BE2C (cell line): ENCODE results near the gene STATH. TPM values are rescaled to one million over a fixed set of nuclear protein-coding genes. Genes with fewer than 3 reads are reported as not detected.

Experiments
- DNase-seq: peaks from one replicate; pipeline ENCODE4 v3.0.0-alpha.2; 2020
- H3K27me3 ChIP-seq: fragments of 250-450 bp; sonication (Bioruptor Pico); 2 replicates; pipeline ENCODE4 v1.5.1; 2020; ENCODE audit warnings: mild to moderate bottlenecking
- H3K36me3 ChIP-seq: fragments of 250-450 bp; sonication (Bioruptor Pico); 2 replicates; pipeline ENCODE4 v1.5.1; 2020; ENCODE audit warnings: mild to moderate bottlenecking
- H3K4me1 ChIP-seq: fragments of 250-450 bp; sonication (Bioruptor Pico); 2 replicates; pipeline ENCODE4 v1.5.1; 2020
- H3K4me3 ChIP-seq: 2 replicates; pipeline ENCODE4 v1.5.1; 2011; ENCODE audit warnings: low read depth, low read length
- H3K9me3 ChIP-seq: fragments of 250-450 bp; sonication (Bioruptor Pico); 2 replicates; pipeline ENCODE4 v1.5.1; 2020
- polyA plus RNA-seq: library from polyadenylated mRNA; unstranded; fragments of >200 nt; gene quantifications from one replicate; pipeline ENCODE4 v1.2.1, GENCODE V29; 2012; ENCODE audit warnings: low read depth, missing spikeins; ENCODE audit not compliant: insufficient read length, insufficient read depth
- TF ChIP-seq, protein P1 (sequence below): IDR thresholded peaks from 2 replicates; pipeline ENCODE4 v1.5.1; 2012; ENCODE audit warnings: mild to moderate bottlenecking, low read depth, low read length

Gene STATH, protein sequence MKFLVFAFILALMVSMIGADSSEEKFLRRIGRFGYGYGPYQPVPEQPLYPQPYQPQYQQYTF
- not detected for polyA plus RNA-seq

DNA sequence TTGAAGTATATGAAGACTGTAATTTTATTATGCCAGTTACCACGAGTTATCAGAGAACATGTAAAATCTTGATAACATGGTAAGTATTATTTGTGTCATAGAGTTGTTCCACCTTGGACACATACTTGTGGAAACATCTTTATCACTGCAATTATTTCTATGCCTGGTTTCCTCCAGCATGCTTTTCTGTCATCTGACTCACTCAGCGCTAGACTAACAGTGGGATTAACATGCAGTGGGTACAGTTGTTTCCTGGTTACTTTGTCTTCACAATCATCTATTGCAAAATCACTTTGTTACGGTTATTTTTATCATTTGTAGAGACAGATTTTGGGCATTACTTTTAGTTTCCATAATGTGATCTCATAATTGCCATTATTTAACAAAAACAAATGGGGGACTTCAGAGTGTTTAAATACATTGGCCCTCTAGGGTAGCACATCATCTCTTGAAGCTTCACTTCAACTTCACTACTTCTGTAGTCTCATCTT, at the start of gene STATH:
Gene STATH, plus strand, starts transcription at position 441 of the 491 bp plus-strand sequence. CDS start 2,472 bp downstream, outside the sequence.
- no peaks in the 10 kb centered on the region for H3K4me1 ChIP-seq
- TF ChIP-seq, protein P1, sequence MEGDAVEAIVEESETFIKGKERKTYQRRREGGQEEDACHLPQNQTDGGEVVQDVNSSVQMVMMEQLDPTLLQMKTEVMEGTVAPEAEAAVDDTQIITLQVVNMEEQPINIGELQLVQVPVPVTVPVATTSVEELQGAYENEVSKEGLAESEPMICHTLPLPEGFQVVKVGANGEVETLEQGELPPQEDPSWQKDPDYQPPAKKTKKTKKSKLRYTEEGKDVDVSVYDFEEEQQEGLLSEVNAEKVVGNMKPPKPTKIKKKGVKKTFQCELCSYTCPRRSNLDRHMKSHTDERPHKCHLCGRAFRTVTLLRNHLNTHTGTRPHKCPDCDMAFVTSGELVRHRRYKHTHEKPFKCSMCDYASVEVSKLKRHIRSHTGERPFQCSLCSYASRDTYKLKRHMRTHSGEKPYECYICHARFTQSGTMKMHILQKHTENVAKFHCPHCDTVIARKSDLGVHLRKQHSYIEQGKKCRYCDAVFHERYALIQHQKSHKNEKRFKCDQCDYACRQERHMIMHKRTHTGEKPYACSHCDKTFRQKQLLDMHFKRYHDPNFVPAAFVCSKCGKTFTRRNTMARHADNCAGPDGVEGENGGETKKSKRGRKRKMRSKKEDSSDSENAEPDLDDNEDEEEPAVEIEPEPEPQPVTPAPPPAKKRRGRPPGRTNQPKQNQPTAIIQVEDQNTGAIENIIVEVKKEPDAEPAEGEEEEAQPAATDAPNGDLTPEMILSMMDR: no peak

DNA sequence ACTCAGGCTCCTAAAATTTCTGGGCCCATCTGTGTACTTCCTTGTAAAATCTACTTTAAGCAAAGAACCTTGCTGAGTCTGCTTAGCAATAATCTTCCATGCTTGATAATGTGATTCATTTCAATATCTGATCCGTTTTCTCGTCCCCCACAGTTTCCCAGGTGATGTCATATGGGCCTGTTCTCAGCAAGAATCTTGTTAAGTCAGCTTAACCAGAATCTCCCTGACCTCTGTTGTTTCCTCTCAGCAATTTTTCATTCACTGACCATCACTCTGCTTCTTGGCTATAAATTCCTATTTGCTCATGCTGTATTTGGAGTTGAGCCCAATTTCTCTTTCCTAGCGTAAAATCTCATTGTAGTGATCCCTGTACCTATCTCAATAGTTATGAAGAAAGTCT, 44.2 kb upstream of the STATH start:
- no peaks in the 10 kb centered on the region for H3K4me1 ChIP-seq
- H3K36me3 ChIP-seq: no peaks in the 10 kb centered on the region
- no peak for DNase-seq
- no peaks in the 10 kb centered on the region for H3K27me3 ChIP-seq
- TF ChIP-seq, protein P1: no peak
- H3K9me3 ChIP-seq: no peaks in the 10 kb centered on the region
- no peak overlapping the region for H3K4me3 ChIP-seq

More for the DNA sequence above, at the start of gene STATH:
- Histone ChIP-seq H3K36me3 (no peaks in the 10 kb centered on the region), H3K4me3 (no peak within 1 kb of the TSS), H3K9me3 (no peaks in the 10 kb centered on the region), H3K27me3 (no peaks in the 10 kb centered on the region)
- DNase-seq: no peak

DNA sequence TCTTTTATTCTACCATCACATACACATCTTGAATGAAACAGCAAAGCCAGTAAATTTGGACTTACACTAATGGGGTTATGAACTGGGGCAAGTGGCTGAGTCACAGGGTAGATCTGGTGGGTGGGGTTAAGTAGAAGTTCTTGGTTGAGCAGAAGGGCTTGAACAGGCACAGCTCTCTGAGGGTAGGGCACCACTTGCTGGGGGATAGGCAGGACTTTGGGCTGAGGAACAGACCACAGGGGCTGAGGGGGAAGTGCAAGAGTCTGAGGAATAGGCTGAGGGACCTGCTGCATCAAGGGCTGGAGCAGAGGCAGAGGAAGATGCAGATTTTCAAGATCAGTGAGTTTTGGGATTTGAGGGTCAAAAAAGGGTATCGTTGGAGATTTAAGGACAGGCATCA, 38.6 kb upstream of the STATH start:
- no peaks in the 10 kb centered on the region for H3K36me3 ChIP-seq
- H3K9me3 ChIP-seq: no peaks in the 10 kb centered on the region
- TF ChIP-seq, protein P1: no peak
- no peaks in the 10 kb centered on the region for H3K27me3 ChIP-seq
- DNase-seq: no peak
- H3K4me1 ChIP-seq: no peaks in the 10 kb centered on the region
- H3K4me3 ChIP-seq: no peak overlapping the region

DNA sequence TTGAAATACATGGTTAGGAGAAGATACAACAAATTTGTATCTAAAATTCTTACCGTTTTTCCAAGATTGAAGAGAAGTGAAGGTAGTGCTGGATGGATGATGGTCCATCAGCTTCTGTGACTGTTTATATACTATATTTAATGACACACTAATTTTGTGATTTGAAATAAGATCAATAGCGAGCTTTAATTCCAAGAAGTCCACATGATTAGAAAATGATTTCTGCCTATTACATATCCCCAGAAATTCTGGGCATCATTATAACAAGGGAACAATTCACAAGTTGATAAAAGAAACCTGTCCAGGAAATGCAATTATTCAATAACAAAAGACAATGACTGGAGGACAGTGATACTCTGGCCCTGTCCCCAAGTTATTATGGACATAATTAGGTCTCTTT, 30.1 kb upstream of the STATH start, which contains the start of gene CSN2:
Gene CSN2, minus strand, starts transcription at position 101 of the 400 bp plus-strand sequence. CDS start 4,733 bp downstream, outside the sequence.
- TF ChIP-seq, protein P1: no peak
- H3K4me3 ChIP-seq: no peak within 1 kb of the TSS
- H3K27me3 ChIP-seq: no peaks in the 10 kb centered on the region
- DNase-seq: no peak
- H3K36me3 ChIP-seq: no peaks in the 10 kb centered on the region
- H3K4me1 ChIP-seq: no peaks in the 10 kb centered on the region
- no peaks in the 10 kb centered on the region for H3K9me3 ChIP-seq

GRCh38 chr4:69970071-69970470, 25.7 kb upstream of the STATH start:
- no peak overlapping the region for H3K4me3 ChIP-seq
- DNase-seq: no peak
- H3K36me3 ChIP-seq: no peaks in the 10 kb centered on the region
- H3K27me3 ChIP-seq: no peaks in the 10 kb centered on the region
- no peaks in the 10 kb centered on the region for H3K4me1 ChIP-seq
- H3K9me3 ChIP-seq: no peaks in the 10 kb centered on the region
- TF ChIP-seq, protein P1: no peak

DNA sequence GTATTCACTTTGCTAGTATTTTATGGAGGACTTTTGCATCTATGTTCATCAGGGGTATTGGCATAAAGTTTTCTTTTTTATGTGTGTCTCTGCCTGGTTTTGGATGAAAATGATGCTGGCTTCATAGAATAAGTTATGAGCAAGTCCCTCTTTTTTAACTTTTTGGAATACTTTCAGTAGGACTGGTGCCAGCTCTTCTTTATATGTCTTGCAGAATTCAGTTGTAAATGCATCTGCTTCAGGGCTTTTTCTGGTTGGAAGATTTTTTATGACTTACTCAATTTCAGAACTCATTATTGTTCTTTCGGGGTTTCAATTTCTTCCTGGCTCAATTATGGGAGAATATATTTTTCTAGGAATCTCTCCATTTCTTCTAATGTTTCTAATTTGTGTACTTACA, 21.1 kb upstream of the STATH start:
- H3K4me1 ChIP-seq: no peaks in the 10 kb centered on the region
- no peak overlapping the region for H3K4me3 ChIP-seq
- TF ChIP-seq, protein P1: no peak
- DNase-seq: no peak
- H3K27me3 ChIP-seq: no peaks in the 10 kb centered on the region
- no peaks in the 10 kb centered on the region for H3K9me3 ChIP-seq
- no peaks in the 10 kb centered on the region for H3K36me3 ChIP-seq
